ENCODE data around the gene UTF1.

DNA sequence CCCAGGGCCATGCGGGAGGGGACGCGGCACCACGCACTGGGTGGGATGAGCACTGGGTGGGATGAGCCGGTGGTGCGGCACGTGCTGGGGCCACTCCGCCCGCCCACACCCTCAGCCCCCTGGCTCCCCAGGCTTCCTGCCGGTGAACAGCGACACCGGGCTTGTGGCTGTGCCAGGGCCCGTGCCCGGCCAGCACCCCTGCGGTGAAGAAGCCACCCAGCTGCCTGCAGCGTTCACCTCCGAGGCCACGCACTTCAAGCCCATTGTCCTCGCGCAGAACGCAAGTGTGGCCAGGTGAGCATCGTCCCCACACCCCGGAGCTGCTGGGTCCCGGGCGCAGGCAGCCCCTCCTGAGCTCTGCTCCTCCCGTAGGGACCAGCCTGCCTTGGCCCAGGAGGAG lies 31.8 kb upstream of the UTF1 start:
- TF ChIP-seq, protein P1, sequence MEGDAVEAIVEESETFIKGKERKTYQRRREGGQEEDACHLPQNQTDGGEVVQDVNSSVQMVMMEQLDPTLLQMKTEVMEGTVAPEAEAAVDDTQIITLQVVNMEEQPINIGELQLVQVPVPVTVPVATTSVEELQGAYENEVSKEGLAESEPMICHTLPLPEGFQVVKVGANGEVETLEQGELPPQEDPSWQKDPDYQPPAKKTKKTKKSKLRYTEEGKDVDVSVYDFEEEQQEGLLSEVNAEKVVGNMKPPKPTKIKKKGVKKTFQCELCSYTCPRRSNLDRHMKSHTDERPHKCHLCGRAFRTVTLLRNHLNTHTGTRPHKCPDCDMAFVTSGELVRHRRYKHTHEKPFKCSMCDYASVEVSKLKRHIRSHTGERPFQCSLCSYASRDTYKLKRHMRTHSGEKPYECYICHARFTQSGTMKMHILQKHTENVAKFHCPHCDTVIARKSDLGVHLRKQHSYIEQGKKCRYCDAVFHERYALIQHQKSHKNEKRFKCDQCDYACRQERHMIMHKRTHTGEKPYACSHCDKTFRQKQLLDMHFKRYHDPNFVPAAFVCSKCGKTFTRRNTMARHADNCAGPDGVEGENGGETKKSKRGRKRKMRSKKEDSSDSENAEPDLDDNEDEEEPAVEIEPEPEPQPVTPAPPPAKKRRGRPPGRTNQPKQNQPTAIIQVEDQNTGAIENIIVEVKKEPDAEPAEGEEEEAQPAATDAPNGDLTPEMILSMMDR (tag by site-specific recombination; IDR thresholded peaks at IDR 0.05): no peak
- TF ChIP-seq ZNF561 (tag by site-specific recombination; IDR thresholded peaks at IDR 0.05; ENCODE audit: borderline replicate concordance) (no peak), ZNF791 (tag by site-specific recombination; IDR thresholded peaks at IDR 0.05) (no peak), TCF7L2 (IDR thresholded peaks at IDR 0.05; ENCODE audit: borderline replicate concordance, low read depth, low read length) (no peak), ZBTB8A (tag by site-specific recombination; IDR thresholded peaks at IDR 0.05) (no peak), ZNF248 (tag by site-specific recombination; IDR thresholded peaks at IDR 0.05) (no peak), BCL11A (tag by site-specific recombination; IDR thresholded peaks at IDR 0.05; ENCODE audit: low read depth) (no peak)
- TF ChIP-seq, protein P2, sequence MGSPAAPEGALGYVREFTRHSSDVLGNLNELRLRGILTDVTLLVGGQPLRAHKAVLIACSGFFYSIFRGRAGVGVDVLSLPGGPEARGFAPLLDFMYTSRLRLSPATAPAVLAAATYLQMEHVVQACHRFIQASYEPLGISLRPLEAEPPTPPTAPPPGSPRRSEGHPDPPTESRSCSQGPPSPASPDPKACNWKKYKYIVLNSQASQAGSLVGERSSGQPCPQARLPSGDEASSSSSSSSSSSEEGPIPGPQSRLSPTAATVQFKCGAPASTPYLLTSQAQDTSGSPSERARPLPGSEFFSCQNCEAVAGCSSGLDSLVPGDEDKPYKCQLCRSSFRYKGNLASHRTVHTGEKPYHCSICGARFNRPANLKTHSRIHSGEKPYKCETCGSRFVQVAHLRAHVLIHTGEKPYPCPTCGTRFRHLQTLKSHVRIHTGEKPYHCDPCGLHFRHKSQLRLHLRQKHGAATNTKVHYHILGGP (tag by site-specific recombination; IDR thresholded peaks at IDR 0.05): no peak
